Spleen (tissue), 7 donors: ENCODE measurements around the gene DENND6B.

Source experiments
- CTCF ChIP-seq, 11 experiments: fragments of 200-600 bp in 7 of 11; fragments of 450-650 bp in 4 of 11; sonication (generic) in 4 of 11; IDR thresholded peaks in 8 of 11; conservative IDR thresholded peaks in 3 of 11; 1 replicate in 7 of 11; 2 replicates in 4 of 11; pipeline versions ENCODE4 v1.4.0 to v1.8.0; 2016 to 2021; ENCODE audit warnings: antibody characterized with exemption in 11 of 11, inconsistent platforms in 4 of 11, mild to moderate bottlenecking in 1 of 11
- POLR2A ChIP-seq, 3 donors: fragments of 450-650 bp; IDR thresholded peaks; one replicate each; pipeline ENCODE4 v1.5.1; 2017; ENCODE audit warnings: antibody characterized with exemption in 3 of 3, mild to moderate bottlenecking in 1 of 3
- POLR2AphosphoS5 ChIP-seq, 3 donors: sonication (generic); formaldehyde crosslinking; IDR thresholded peaks; one replicate each; pipeline ENCODE4 v1.5.1; 2017; ENCODE audit warnings: antibody characterized with exemption in 3 of 3
- donor health status: DM: no; HTN: no; CAD: no; lungs with moderate emphysema.
- donor health status: DM: no; HTN: no; CAD: no.
- donor health status: DM: no; HTN: no; CAD: no.

GRCh38 chr22:50361222-50361621 is 34.4 kb upstream of the DENND6B start:
- TF ChIP-seq CTCF (IDR thresholded peaks at IDR 0.05 in 8 of 11, conservative IDR thresholded peaks at IDR 0.05 in 3 of 11) (no peak), POLR2A (IDR thresholded peaks at IDR 0.05) (no peak), POLR2AphosphoS5 (IDR thresholded peaks at IDR 0.05) (no peak)
